Loucy (cell line): ENCODE data around the gene TPMT.

ENCODE experiments used
- EZH2phosphoT487 ChIP-seq: fragments of 200-600 bp; IDR thresholded peaks from 2 replicates; pipeline ENCODE4 v1.6.1; 2018; ENCODE audit warnings: antibody characterized with exemption, mild to moderate bottlenecking, moderate library complexity, borderline replicate concordance
- TF ChIP-seq, protein P1 (sequence below): fragments of 200-600 bp; sonication (generic); conservative IDR thresholded peaks from 2 replicates; pipeline ENCODE4 v1.5.1; 2014; ENCODE audit warnings: mild to moderate bottlenecking, antibody characterized with exemption, low read length

DNA sequence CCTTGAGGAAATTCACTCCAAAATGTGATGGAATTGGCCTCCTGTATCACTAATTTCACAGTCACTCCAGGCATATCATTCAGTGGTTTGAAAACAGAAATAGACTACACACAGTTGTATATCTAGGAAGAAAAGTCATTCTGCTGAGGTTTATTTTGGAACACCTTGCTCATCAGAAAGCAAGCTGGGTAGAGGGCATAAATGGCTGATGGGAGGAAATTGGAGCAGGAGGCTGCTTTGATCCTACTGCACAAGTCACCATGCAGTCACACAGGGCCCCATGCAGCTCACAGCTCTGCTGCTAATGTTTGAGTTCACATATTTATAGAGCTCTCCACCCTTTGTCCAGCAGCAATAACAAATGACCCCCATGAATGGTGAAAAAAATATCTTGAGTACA, 44.7 kb downstream of the TPMT start:
- TF ChIP-seq, protein P1, sequence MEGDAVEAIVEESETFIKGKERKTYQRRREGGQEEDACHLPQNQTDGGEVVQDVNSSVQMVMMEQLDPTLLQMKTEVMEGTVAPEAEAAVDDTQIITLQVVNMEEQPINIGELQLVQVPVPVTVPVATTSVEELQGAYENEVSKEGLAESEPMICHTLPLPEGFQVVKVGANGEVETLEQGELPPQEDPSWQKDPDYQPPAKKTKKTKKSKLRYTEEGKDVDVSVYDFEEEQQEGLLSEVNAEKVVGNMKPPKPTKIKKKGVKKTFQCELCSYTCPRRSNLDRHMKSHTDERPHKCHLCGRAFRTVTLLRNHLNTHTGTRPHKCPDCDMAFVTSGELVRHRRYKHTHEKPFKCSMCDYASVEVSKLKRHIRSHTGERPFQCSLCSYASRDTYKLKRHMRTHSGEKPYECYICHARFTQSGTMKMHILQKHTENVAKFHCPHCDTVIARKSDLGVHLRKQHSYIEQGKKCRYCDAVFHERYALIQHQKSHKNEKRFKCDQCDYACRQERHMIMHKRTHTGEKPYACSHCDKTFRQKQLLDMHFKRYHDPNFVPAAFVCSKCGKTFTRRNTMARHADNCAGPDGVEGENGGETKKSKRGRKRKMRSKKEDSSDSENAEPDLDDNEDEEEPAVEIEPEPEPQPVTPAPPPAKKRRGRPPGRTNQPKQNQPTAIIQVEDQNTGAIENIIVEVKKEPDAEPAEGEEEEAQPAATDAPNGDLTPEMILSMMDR: no peak
- no peak for TF ChIP-seq EZH2phosphoT487
